Measurements from ENCODE around the gene TARDBP. TPM values are rescaled to one million over a fixed set of nuclear protein-coding genes. Genes with fewer than 3 reads are reported as not detected.
A peak's percentile ranks its signal among the peaks of the same experiment; 100 is the strongest.
"Not testable (repeated sequence)": the region's sequence is repeated elsewhere in the genome, so short reads cannot be mapped to it uniquely, and the experiment has no call there.

The TARDBP gene
- total and polyA plus RNA-seq, 9 donors, result 106 to 175 (median 143) TPM

- Histone ChIP-seq H3K9me3 (no peaks in the 10 kb centered on the region), H3K27me3 (no peaks in the 10 kb centered on the region), H3K27ac (peak overlapping the region; percentile 72 to 88), H3K4me1 (ENCODE audit: insufficient read depth) (peaks cover 7% of the 10 kb centered on the region), H3K4me3 (peak overlapping the region; percentile 63), H3K36me3 (no peaks in the 10 kb centered on the region)
- no peak for DNase-seq
- intact Hi-C loops (cut with DNase I), result no loop called here
- WGBS, 3 donors, result 1 to 2% (median 2%) methylated on average over 11 of the region's 11 CpGs
- TF ChIP-seq CTCF (IDR thresholded peaks at IDR 0.05) (no peak), EP300 (IDR thresholded peaks at IDR 0.05) (no peak), POLR2A (IDR thresholded peaks at IDR 0.05) (no peak)
Measured at GRCh38 chr1:11013160-11013531, 692 bp downstream of the TARDBP start.

GRCh38 chr1:11019358-11019757 lies 6.9 kb downstream of the TARDBP start:
- H3K36me3 ChIP-seq; H3K4me1 ChIP-seq (ENCODE audit: insufficient read depth); DNase-seq; H3K9me3 ChIP-seq; H3K27ac ChIP-seq; H3K27me3 ChIP-seq; intact Hi-C loops (cut with DNase I); H3K4me3 ChIP-seq: not testable (repeated sequence)
- 82 to 86% (median 86%) methylated on average over 8 of the region's 8 CpGs for WGBS, 3 donors

- TF ChIP-seq CTCF (IDR thresholded peaks at IDR 0.05) (no peak), POLR2A (IDR thresholded peaks at IDR 0.05) (no peak), EP300 (IDR thresholded peaks at IDR 0.05) (no peak)
- Histone ChIP-seq H3K4me3 (no peak overlapping the region), H3K27me3 (no peaks in the 10 kb centered on the region), H3K4me1 (ENCODE audit: insufficient read depth) (no peaks in the 10 kb centered on the region), H3K9me3 (no peaks in the 10 kb centered on the region), H3K27ac (no peak overlapping the region), H3K36me3 (no peaks in the 10 kb centered on the region)
- WGBS, 3 donors, result 88 to 91% (median 90%) methylated on average over 7 of the region's 7 CpGs
- DNase-seq, result no peak
- intact Hi-C loops (cut with DNase I), result no loop called here
Measured at GRCh38 chr1:11019971-11020370, 7.5 kb downstream of the TARDBP start.

- 90 to 95% (median 93%) methylated on average over 14 of the region's 14 CpGs for WGBS, 3 donors
- no peaks in the 10 kb centered on the region for H3K9me3 ChIP-seq
- H3K36me3 ChIP-seq, result no peaks in the 10 kb centered on the region
- H3K27me3 ChIP-seq, result no peaks in the 10 kb centered on the region
- no peak overlapping the region for H3K27ac ChIP-seq
- no peak overlapping the region for H3K4me3 ChIP-seq
- intact Hi-C loops (cut with DNase I), result no loop called here
- no peak for DNase-seq
- TF ChIP-seq EP300 (IDR thresholded peaks at IDR 0.05) (no peak), CTCF (IDR thresholded peaks at IDR 0.05) (no peak), POLR2A (IDR thresholded peaks at IDR 0.05) (no peak)
- no peaks in the 10 kb centered on the region for H3K4me1 ChIP-seq (ENCODE audit: insufficient read depth)
Measured at GRCh38 chr1:11023201-11023600, 10.7 kb downstream of the TARDBP start.

- Histone ChIP-seq H3K27me3 (no peaks in the 10 kb centered on the region), H3K9me3 (no peaks in the 10 kb centered on the region), H3K36me3 (no peaks in the 10 kb centered on the region), H3K27ac (no peak overlapping the region), H3K4me1 (ENCODE audit: insufficient read depth) (no peaks in the 10 kb centered on the region), H3K4me3 (no peak overlapping the region)
- 83 to 95% (median 89%) methylated on average over 3 of the region's 3 CpGs for WGBS, 3 donors
- TF ChIP-seq EP300 (IDR thresholded peaks at IDR 0.05), result no peak
- TF ChIP-seq POLR2A (IDR thresholded peaks at IDR 0.05), result no peak
- TF ChIP-seq CTCF (IDR thresholded peaks at IDR 0.05), result no peak
- intact Hi-C loops (cut with DNase I), result no loop called here
- DNase-seq, result no peak
Measured at GRCh38 chr1:11024154-11024873, 11.9 kb downstream of the TARDBP start.
